HG02571 (cell line): Measurements from ENCODE around the gene MED26.

Experiments used
- ATAC-seq: cut with Tn5 transposase; IDR thresholded peaks from one replicate; pipeline ENCODE4 v1.9.1; 2021; ENCODE audit warnings: mild to moderate bottlenecking, moderate library complexity; ENCODE audit not compliant: unreplicated experiment

MED26 gene

GRCh38 chr19:16590876-16591802, 36.9 kb downstream of the MED26 start:
- ATAC-seq = no peak

- no peak for ATAC-seq
Measured at GRCh38 chr19:16589917-16590316, 38.1 kb downstream of the MED26 start.

- no peak for ATAC-seq
Measured at GRCh38 chr19:16588824-16589577, 39.0 kb downstream of the MED26 start.

- ATAC-seq = peak; percentile 38
Measured at GRCh38 chr19:16587833-16588823, 39.9 kb downstream of the MED26 start.

DNA sequence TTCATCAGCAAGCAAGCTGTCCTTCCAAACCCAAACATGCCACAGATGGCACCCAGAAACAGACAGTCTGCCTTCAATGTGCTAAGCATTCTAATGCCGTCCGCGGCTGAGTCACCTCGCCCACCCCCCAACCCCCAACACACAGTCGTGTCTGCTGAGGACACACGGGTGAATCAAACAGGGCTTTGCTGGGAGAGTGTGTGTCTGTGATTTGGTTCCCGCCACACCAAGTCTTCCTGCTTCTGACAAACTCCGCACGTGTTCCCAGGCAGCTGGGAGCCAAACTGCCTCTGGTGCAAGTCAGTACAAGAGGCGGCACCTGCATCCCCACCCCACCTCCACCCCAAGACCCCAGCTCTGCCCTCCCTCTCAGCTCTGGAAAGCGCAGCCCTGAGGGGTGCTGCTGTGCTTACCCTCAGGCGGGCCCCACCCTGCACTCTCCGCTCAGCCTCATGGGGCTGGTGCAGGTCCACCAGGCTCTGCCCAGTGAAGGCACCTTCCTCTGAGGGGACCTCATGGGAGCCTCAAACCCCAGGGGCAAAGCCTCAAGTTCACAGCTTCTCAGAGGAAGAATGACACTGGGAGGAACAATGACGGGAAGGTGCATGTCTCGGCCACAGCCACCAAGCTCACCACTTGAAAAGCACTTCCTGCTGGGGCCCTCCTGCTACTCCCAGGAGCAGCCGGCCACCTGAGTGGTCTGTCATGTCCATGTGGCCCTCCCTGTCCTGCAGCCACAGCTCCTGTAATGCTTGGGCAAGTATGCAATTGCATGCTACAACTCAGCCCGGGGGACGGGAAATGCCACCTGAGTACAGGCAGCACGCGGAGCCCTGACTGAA, 40.8 kb downstream of the MED26 start:
- ATAC-seq = no peak

- ATAC-seq = no peak
Measured at GRCh38 chr19:16586477-16586871, 41.5 kb downstream of the MED26 start.

DNA sequence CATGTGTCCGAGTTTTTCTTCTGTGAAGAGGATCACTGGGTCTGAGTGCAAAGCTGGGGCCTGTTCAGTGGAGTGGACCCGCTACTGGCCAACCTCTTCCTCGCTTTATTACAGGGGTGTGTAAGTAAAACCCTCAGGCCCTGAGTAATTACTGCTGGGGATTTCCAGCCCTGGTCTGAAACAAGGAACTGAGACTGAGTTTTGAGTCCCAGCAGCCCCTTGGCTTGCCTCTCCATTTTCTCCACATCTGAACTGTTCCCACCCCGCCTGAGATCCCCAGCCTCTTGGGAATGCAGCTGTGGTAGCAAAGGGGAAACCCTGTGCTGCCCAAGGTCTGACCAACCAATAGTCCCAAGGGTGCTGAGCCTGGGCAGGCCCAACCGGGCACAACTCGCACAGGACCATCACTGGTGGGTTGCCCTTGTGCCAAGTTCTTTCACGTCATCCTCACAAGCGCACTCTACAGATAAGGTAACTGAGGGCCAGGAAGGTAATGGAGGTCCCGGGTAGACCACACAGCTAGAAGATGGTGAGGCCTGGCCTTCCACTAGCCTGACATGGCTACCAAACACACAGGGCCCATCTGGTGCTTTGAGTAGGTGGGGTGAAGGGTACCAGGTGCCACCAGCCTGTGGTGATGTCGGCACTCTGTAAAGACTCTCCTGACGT, 42.1 kb downstream of the MED26 start:
- peak; percentile 34 for ATAC-seq

DNA sequence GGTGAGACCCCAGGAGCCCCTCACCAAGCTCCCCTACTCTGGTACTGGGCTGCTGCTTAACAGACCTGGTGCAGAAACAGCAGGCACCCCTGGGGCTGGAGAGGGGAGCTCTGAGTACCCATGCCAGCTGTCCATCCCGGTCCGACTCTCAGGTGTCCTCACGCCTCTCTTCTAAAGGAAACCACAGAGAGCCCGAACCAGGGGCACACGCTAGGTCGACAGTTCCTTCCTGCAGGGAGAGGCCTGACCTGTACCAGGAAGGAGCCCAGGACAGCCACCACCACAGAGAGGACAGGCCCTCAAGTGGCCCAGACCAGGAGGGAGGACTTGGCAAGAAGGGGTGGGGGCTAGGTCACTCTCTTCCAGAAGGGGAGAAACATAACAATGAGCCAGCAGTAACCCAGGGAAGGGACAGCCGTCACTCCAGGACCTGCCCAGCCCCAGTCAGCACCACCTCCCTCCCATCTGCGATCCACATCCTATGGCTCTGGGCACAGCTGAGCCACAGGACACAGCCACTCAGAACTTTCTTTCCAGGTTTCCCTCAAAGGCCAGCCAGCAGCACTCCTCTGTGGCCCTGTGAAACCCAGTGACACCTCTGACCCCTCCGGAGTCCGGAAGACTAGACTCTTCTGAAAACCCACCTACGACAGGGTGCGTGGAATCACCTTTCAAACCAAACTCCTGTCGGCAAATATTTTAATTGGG, 42.8 kb downstream of the MED26 start:
- ATAC-seq = no peak

DNA sequence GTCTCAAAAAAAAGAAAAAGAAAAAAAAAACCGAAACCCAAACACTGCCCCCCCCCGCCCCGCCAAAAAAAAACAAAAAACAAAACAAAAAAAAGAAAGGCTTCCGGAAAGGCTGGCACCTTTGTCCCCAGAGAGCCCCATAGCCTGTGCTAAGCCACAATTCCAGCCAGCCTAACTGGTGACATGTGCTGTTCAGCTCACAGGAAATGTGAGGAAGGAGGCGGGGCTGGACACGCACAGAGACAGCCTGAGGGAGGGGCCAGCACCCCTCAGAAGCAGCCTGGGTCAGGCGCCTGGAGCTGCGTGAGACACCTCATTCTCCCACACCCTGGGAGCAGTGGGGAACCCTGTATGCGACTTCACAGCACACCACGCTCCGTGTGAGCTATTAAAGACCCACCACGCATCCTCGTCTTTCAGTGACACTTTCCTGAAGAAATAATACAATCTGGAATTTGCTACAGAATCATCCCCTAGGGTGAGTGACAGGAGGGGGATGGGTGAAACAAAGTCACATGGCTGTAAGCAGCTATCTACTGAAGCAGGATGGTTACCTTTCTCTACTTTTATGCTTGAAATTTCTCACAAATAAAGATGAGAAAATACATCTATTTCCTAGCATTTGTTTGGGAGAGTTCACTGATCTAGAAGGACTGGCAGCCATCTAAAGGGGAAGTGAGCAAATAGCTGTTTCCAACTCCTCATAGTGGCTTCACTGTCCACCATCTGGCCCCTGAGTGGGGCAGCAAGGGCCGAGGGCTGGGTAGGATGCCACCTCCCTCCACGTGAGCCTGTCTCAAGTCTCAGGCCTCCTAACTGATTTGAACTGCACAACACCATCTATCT, 43.5 kb downstream of the MED26 start:
- ATAC-seq = peak; percentile 47

GRCh38 chr19:16582486-16583261, 45.3 kb downstream of the MED26 start:
- ATAC-seq = no peak

GRCh38 chr19:16581971-16582343, 46.0 kb downstream of the MED26 start:
- ATAC-seq = no peak

DNA sequence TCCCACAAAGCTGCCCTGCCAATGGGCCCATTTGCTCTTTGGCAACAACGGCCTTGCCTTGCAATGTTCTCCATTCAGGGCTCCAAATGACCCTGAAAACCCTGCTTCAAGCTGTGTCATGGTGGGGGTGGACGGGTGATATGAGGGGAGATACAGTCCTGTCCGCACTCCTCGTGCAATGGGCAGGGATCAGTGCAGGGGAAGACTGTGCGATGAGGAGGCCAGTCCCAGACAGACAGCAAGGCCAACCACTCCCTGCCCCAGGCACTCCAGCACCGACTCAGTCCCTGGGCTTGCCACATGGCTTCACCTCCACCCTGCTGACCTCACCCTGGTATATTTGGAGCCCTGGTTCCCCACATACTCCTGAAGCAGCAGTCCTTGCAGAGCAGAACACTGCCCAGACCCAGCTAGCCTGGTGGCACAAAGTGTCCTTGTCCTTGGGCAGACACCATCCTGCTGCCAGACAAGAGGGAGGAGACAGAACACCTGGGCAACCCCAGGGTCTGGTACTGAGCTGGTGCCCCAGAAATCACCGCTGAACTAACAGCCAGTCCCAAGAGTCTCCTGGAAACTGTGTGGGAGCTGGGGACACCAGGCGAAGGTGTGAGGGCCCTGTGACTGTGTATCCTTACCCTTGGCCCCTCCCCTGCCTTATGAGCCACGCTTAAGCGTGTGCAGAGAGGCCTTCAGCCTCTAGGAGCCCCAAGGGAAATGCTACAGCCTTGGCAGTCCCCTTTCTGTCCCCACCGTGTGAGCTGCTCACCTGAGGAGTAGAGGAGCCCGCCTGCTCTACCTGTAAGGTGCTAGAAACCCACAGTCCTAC, 46.6 kb downstream of the MED26 start:
- no peak for ATAC-seq

- no peak for ATAC-seq
Measured at GRCh38 chr19:16579381-16579780, 48.6 kb downstream of the MED26 start.

DNA sequence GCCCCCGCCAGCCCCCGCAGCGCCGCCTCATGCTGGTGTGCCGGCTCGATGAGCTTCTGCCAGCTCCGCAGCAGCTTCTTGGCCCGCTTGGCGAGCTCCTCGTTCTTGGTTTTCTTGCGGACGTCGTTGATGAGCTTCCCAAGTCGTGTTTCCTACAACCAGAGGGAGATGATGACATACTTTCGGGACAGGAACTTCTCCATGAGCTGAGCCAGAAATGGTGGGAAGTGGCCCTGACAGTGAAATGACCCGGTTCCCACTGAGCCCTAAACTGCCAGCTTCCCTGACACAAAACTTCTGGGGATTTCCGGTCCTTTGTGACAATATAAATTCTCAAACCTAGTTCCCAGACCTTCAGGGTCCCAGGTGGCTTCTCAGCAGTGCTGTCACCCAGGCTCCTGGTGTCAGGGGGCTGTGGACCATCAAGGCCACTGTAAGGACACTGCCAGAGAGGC, 50.4 kb downstream of the MED26 start:
- no peak for ATAC-seq

DNA sequence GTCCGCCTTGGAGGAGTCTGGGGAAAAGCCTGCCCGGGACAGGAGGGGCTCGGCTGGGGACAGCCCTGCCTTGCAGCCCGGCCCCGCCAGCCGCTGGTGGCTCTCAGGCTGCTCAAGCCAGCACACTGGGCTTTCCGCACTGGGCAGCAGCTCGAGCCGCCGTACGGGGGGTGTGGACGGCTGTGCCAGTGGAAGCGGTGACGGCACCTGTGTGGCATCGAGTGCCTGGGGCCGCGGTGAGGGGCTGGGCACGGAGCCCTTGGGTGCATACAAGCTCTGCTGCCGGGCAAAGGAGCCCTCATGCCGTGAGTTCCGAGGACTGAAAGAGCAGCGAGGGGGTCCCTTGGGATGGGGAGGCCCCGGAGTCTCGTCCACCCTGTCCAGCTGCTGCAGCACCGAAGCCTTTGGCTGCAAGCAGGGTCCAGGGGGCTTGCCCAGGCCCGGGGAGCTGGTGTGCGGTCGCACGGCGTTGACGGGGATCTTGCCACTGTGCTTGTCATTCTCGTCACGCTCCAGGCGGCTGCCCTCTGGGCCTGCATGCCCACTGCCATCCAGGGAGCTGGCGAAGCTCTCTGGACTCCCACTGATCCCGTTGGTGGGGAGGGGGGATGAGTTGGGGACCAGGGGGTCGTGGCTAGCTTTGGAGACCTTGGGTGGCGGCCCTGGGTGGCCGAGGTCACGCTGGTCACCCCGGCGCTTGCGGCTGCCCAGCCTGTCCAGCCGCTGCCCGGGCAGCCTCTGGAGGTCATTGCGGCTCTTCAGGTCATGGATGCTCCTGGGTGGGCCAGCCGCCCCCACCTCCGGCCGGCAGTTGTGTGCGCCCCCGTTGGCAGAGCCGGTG, 51.1 kb downstream of the MED26 start:
- no peak for ATAC-seq
